Raji (cell line): ENCODE data around the gene MAP3K4.

Experiments used
- POLR2A ChIP-seq: IDR thresholded peaks from 2 replicates; pipeline ENCODE4 v1.6.1; 2011; ENCODE audit warnings: low read depth, low read length, control low read depth; ENCODE audit not compliant: insufficient read depth

Gene MAP3K4

GRCh38 chr6:161150566-161150965 lies 159.0 kb downstream of the MAP3K4 start:
- no peak for TF ChIP-seq POLR2A

GRCh38 chr6:161151059-161151645 lies 159.6 kb downstream of the MAP3K4 start:
- TF ChIP-seq POLR2A = no peak

- TF ChIP-seq POLR2A = no peak
Observed at GRCh38 chr6:161151660-161152526, 160.3 kb downstream of the MAP3K4 start.

GRCh38 chr6:161152527-161152862 lies 160.9 kb downstream of the MAP3K4 start:
- no peak for TF ChIP-seq POLR2A

GRCh38 chr6:161152907-161153662 lies 161.5 kb downstream of the MAP3K4 start:
- no peak for TF ChIP-seq POLR2A

- no peak for TF ChIP-seq POLR2A
Observed at GRCh38 chr6:161153725-161154124, 162.2 kb downstream of the MAP3K4 start.

- no peak for TF ChIP-seq POLR2A
Observed at GRCh38 chr6:161154796-161155335, 163.3 kb downstream of the MAP3K4 start.

GRCh38 chr6:161161121-161161520 lies 169.6 kb downstream of the MAP3K4 start:
- TF ChIP-seq POLR2A = no peak

GRCh38 chr6:161161889-161162624 lies 170.5 kb downstream of the MAP3K4 start:
- TF ChIP-seq POLR2A = no peak

GRCh38 chr6:161162722-161163121 lies 171.2 kb downstream of the MAP3K4 start:
- no peak for TF ChIP-seq POLR2A

GRCh38 chr6:161163466-161164181 lies 172.1 kb downstream of the MAP3K4 start:
- no peak for TF ChIP-seq POLR2A

- TF ChIP-seq POLR2A = no peak
Observed at GRCh38 chr6:161164182-161164625, 172.6 kb downstream of the MAP3K4 start.

- TF ChIP-seq POLR2A = no peak
Observed at GRCh38 chr6:161166176-161166575, 174.6 kb downstream of the MAP3K4 start.

GRCh38 chr6:161166677-161167076 lies 175.1 kb downstream of the MAP3K4 start:
- no peak for TF ChIP-seq POLR2A
